ENCODE data around the gene CETP. TPM values are rescaled to one million over a fixed set of nuclear protein-coding genes. Genes with fewer than 3 reads are reported as not detected.

Gene CETP
- total and polyA plus RNA-seq, 9 of the 15 experiments (the other 6 are each of a cell fraction or from before 2014, with no cell fraction given), result 0.07 to 0.11 TPM; not detected in 7

GRCh38 chr16:56931271-56931891 lies 30.4 kb upstream of the CETP start (continued):
- TF ChIP-seq GTF2F1 (IDR thresholded peaks at IDR 0.05; ENCODE audit: low read depth, low read length) (no peak), SETDB1 (IDR thresholded peaks at IDR 0.05; ENCODE audit: low read length) (no peak), ATF7 (IDR thresholded peaks at IDR 0.05) (no peak), KDM2B (CRISPR knock-in tag; IDR thresholded peaks at IDR 0.05) (no peak), TRIM28 (IDR thresholded peaks at IDR 0.05) (no peak), GATA2 (CRISPR knock-in tag; IDR thresholded peaks at IDR 0.05) (no peak), KDM4B (IDR thresholded peaks at IDR 0.05; ENCODE audit: borderline replicate concordance in 2 of 2, low read depth in 1 of 2) (0 out of 4 replicates have a peak, but pooled peaks of 1 of the 2 experiments have one; percentile 5), ILF3 (IDR thresholded peaks at IDR 0.05; ENCODE audit: borderline replicate concordance) (no peak), PRMT5 (CRISPR knock-in tag; IDR thresholded peaks at IDR 0.05) (no peak), FOXM1 (IDR thresholded peaks at IDR 0.05; ENCODE audit: low read depth) (no peak), FOXM1 (CRISPR knock-in tag; IDR thresholded peaks at IDR 0.05; ENCODE audit: low read depth) (no peak), MCM3 (IDR thresholded peaks at IDR 0.05) (no peak), SMARCC2 (IDR thresholded peaks at IDR 0.05; ENCODE audit: low read depth) (no peak), TARDBP (IDR thresholded peaks at IDR 0.05) (no peak), FOS (IDR thresholded peaks at IDR 0.05; ENCODE audit: extremely low read depth, insufficient read length) (no peak), BACH1 (tag; IDR thresholded peaks at IDR 0.05) (peak; percentile 33; the same call in 1 of the 2 replicates), MXI1 (IDR thresholded peaks at IDR 0.05; ENCODE audit: low read depth, low read length) (no peak), MTA3 (IDR thresholded peaks at IDR 0.05; ENCODE audit: borderline replicate concordance) (no peak), KLF6 (CRISPR knock-in tag; IDR thresholded peaks at IDR 0.05; ENCODE audit: borderline replicate concordance) (0 out of 2 replicates have a peak, but pooled peaks have one; percentile 86), CCAR2 (IDR thresholded peaks at IDR 0.05; ENCODE audit: low read depth, low read length) (no peak), NFE2L1 (tag; IDR thresholded peaks at IDR 0.05; ENCODE audit: borderline replicate concordance, low read depth) (no peak), ZNF398 (CRISPR knock-in tag; IDR thresholded peaks at IDR 0.05) (no peak), KLF1 (tag; IDR thresholded peaks at IDR 0.05) (peak; percentile 26; the same call in 1 of the 2 replicates), MTA2 (IDR thresholded peaks at IDR 0.05; ENCODE audit: low read depth) (no peak), NCOA1 (IDR thresholded peaks at IDR 0.05; ENCODE audit: low read depth) (no peak)
- TF ChIP-seq, protein P1, sequence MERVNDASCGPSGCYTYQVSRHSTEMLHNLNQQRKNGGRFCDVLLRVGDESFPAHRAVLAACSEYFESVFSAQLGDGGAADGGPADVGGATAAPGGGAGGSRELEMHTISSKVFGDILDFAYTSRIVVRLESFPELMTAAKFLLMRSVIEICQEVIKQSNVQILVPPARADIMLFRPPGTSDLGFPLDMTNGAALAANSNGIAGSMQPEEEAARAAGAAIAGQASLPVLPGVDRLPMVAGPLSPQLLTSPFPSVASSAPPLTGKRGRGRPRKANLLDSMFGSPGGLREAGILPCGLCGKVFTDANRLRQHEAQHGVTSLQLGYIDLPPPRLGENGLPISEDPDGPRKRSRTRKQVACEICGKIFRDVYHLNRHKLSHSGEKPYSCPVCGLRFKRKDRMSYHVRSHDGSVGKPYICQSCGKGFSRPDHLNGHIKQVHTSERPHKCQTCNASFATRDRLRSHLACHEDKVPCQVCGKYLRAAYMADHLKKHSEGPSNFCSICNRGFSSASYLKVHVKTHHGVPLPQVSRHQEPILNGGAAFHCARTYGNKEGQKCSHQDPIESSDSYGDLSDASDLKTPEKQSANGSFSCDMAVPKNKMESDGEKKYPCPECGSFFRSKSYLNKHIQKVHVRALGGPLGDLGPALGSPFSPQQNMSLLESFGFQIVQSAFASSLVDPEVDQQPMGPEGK (CRISPR knock-in tag; IDR thresholded peaks at IDR 0.05; ENCODE audit: borderline replicate concordance), result no peak
- TF ChIP-seq, protein P2, sequence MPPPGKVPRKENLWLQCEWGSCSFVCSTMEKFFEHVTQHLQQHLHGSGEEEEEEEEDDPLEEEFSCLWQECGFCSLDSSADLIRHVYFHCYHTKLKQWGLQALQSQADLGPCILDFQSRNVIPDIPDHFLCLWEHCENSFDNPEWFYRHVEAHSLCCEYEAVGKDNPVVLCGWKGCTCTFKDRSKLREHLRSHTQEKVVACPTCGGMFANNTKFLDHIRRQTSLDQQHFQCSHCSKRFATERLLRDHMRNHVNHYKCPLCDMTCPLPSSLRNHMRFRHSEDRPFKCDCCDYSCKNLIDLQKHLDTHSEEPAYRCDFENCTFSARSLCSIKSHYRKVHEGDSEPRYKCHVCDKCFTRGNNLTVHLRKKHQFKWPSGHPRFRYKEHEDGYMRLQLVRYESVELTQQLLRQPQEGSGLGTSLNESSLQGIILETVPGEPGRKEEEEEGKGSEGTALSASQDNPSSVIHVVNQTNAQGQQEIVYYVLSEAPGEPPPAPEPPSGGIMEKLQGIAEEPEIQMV (tag; conservative IDR thresholded peaks at IDR 0.05; ENCODE audit: low read depth), result 0 out of 2 replicates have a peak, but pooled peaks have one; percentile 31

Measured in K562 (cell line).